NT2/D1 (cell line): ENCODE measurements around the gene BEND7.

Source experiments
- SUZ12 ChIP-seq: IDR thresholded peaks from 2 replicates; pipeline ENCODE4 v1.6.1; 2011; ENCODE audit not compliant: insufficient read length, insufficient read depth; ENCODE audit errors: extremely low read depth
- YY1 ChIP-seq: IDR thresholded peaks from 2 replicates; pipeline ENCODE4 v1.6.1; 2011; ENCODE audit not compliant: insufficient read length, insufficient read depth
- ZNF274 ChIP-seq: IDR thresholded peaks from 2 replicates; pipeline ENCODE4 v1.6.1; 2011; ENCODE audit warnings: mild to moderate bottlenecking, low read depth, low read length

GRCh38 chr10:13450069-13450468, 78.7 kb downstream of the BEND7 start:
- no peak for TF ChIP-seq ZNF274
- TF ChIP-seq SUZ12: no peak
- no peak for TF ChIP-seq YY1
